Measurements from ENCODE around the gene BICC1. TPM values are rescaled to one million over a fixed set of nuclear protein-coding genes. Genes with fewer than 3 reads are reported as not detected.

BICC1 gene
- polyA plus RNA-seq, 3 donors, result 0.02 to 0.24 (median 0.14) TPM

DNA sequence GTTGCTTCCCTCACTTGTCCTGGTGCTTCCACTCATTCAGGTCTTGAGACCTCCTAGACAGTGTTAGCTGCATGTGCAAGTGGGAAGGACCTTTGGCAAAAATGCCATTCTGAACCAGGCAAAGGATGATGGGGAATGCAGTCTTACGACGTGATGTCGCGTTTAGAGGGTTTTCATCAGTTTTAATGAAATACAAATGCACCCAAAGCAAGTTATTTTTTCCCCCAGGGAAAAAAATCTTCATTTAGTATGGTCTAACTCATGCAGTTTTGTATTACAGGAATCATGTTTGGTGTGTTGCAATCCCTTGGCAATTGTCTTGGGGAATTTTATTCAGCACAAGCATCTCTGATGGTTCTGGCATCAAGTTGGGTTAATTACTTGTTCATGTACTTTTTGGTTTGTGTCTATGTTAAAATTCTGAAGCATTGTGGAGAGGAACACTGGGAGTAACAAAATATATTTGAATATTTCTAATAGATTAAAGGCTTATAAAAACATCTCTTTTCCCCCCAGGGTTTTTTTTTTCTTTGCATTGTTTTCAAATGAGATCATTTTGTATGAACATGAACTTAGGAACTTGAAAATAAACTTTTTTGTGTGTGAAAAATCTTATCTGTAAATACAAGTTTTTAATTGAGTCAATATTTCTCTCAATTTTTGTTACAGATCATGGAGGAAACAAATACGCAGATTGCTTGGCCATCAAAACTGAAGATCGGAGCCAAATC is 188.9 kb downstream of the BICC1 start:
- no peak overlapping the region for H3K27ac Mint-ChIP-seq
- no peak for TF ChIP-seq CTCF (IDR thresholded peaks at IDR 0.05)

DNA sequence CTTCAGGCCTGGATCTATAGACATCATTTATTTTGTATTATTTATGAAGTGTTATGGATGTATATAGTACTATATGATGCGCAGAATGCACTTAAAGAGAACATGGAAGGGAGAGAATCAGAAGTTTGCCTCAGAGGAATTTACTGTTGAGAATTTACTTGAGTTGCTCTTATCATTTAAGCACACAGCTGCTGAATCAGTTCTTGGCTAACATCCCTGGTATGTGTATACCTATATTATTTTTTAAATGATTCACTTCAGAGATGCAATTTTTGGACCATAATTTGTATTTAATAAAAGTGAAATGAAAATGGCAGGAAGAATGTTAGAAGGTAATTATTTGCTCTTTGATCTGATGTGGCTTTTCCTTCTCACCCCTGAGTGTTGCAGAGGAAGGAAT is 191.6 kb downstream of the BICC1 start:
- no peaks in the 10 kb centered on the region for H3K79me2 ChIP-seq (ENCODE audit: insufficient read depth, low read length)
- DNase-seq, result no peak
- H3K27ac ChIP-seq (ENCODE audit: low read depth in 1 of 2, low read length in 2 of 2), result no peak overlapping the region
- no peak overlapping the region for H3K27ac Mint-ChIP-seq
- H3K36me3 ChIP-seq (replicated peaks in 1 of 2; ENCODE audit: control insufficient read depth in 1 of 2, insufficient read depth in 2 of 2, low read length in 2 of 2), result no peaks in the 10 kb centered on the region
- no peak overlapping the region for H3K4me3 ChIP-seq (replicated peaks in 1 of 3; ENCODE audit: low read depth in 2 of 3, low read length in 3 of 3)
- H3K9me3 Mint-ChIP-seq, result peaks cover 2 to 9% (median 6%) of the 10 kb centered on the region in 7 donors
- TF ChIP-seq CTCF (IDR thresholded peaks at IDR 0.05), result no peak
- H3K4me3 Mint-ChIP-seq, result no peak overlapping the region
- no peaks in the 10 kb centered on the region for H3K4me1 ChIP-seq (ENCODE audit: control insufficient read depth in 1 of 2, insufficient read depth in 2 of 2, low read length in 2 of 2)
- H3K36me3 Mint-ChIP-seq, result no peaks in the 10 kb centered on the region
- H3K27me3 ChIP-seq (ENCODE audit: control insufficient read depth in 2 of 2, insufficient read depth in 2 of 2, low read length in 2 of 2), result no peaks in the 10 kb centered on the region
- no peak overlapping the region for H2AFZ ChIP-seq (ENCODE audit: insufficient read depth, low read depth, low read length, poor library complexity, severe bottlenecking)
- intact Hi-C loops (cut with micrococcal nuclease), result no loop called here
- H4K20me1 ChIP-seq (ENCODE audit: insufficient read depth, low read length), result no peaks in the 10 kb centered on the region
- H3K4me1 Mint-ChIP-seq, result no peaks in the 10 kb centered on the region
- H3K9me3 ChIP-seq (replicated peaks in 1 of 2; ENCODE audit: control insufficient read depth in 1 of 2, insufficient read depth in 1 of 2, low read length in 2 of 2), result peaks cover 0 to 3% of the 10 kb centered on the region in 2 donors
- whole genome bisulfite sequencing (ENCODE audit: insufficient coverage), result no CpG with 5 or more reads among the region's 1 CpG
- H3K4me2 ChIP-seq (replicated peaks; ENCODE audit: extremely low read depth, low read length, poor library complexity, severe bottlenecking), result no peak overlapping the region
- no peak overlapping the region for H3K9ac ChIP-seq (ENCODE audit: insufficient read depth, low read length, poor library complexity, severe bottlenecking)
- no peaks in the 10 kb centered on the region for H3K27me3 Mint-ChIP-seq (ENCODE audit: low read depth in 3 of 3)

More for the DNA sequence above, 188.9 kb downstream of the BICC1 start:
- Mint-ChIP-seq H3K4me1 (no peaks in the 10 kb centered on the region), H3K27me3 (ENCODE audit: low read depth in 3 of 3) (no peaks in the 10 kb centered on the region), H3K4me3 (no peak overlapping the region), H3K9me3 (peaks cover under 1 to 9% (median 4%) of the 10 kb centered on the region in 7 donors), H3K36me3 (no peaks in the 10 kb centered on the region)
- Histone ChIP-seq H3K9me3 (replicated peaks in 1 of 2; ENCODE audit: control insufficient read depth in 1 of 2, insufficient read depth in 1 of 2, low read length in 2 of 2) (no peaks in the 10 kb centered on the region), H2AFZ (ENCODE audit: insufficient read depth, low read depth, low read length, poor library complexity, severe bottlenecking) (no peak overlapping the region), H3K9ac (ENCODE audit: insufficient read depth, low read length, poor library complexity, severe bottlenecking) (no peak overlapping the region), H3K27me3 (ENCODE audit: control insufficient read depth in 2 of 2, insufficient read depth in 2 of 2, low read length in 2 of 2) (no peaks in the 10 kb centered on the region), H3K36me3 (replicated peaks in 1 of 2; ENCODE audit: control insufficient read depth in 1 of 2, insufficient read depth in 2 of 2, low read length in 2 of 2) (no peaks in the 10 kb centered on the region), H3K79me2 (ENCODE audit: insufficient read depth, low read length) (no peaks in the 10 kb centered on the region), H3K4me3 (replicated peaks in 1 of 3; ENCODE audit: low read depth in 2 of 3, low read length in 3 of 3) (no peak overlapping the region), H3K27ac (ENCODE audit: low read depth in 1 of 2, low read length in 2 of 2) (no peak overlapping the region), H3K4me2 (replicated peaks; ENCODE audit: extremely low read depth, low read length, poor library complexity, severe bottlenecking) (no peak overlapping the region), H4K20me1 (ENCODE audit: insufficient read depth, low read length) (no peaks in the 10 kb centered on the region), H3K4me1 (ENCODE audit: control insufficient read depth in 1 of 2, insufficient read depth in 2 of 2, low read length in 2 of 2) (no peaks in the 10 kb centered on the region)
- DNase-seq, result no peak
- WGBS (ENCODE audit: insufficient coverage), result no CpG with 5 or more reads among the region's 6 CpGs
- intact Hi-C loops (cut with micrococcal nuclease), result no loop called here
